Panc1 (cell line): ENCODE data around the gene ZNF222. TPM values are rescaled to one million over a fixed set of nuclear protein-coding genes. Genes with fewer than 3 reads are reported as not detected.

ENCODE experiments used
- ATAC-seq: fragments of 200-7000 bp; cut with Tn5 transposase; 2 replicates; pipeline ENCODE4 v1.9.1; 2020; ENCODE audit warnings: mild to moderate bottlenecking, moderate library complexity
- BruUV-seq: library from RNA; stranded (reverse); fragments of 400-500 nt; replicated peaks from 2 replicates; lab custom pipeline; 2021; lab: Mats Ljungman, UMichigan
- CTCF ChIA-PET: fragments of 300-600 bp; sonication (Branson Sonifier 250); formaldehyde crosslinking; loops from one replicate; lab custom pipeline; 2022; ENCODE audit warnings: antibody characterized with exemption; lab: Charles Lee
- POLR2A ChIA-PET: fragments of 300-600 bp; sonication (Branson Sonifier 250); formaldehyde crosslinking; loops from one replicate; lab custom pipeline; 2022; ENCODE audit warnings: antibody characterized with exemption; lab: Charles Lee
- DNase-seq: peaks from one replicate; pipeline ENCODE4 v3.0.0-alpha.2; 2010; ENCODE audit warnings: low read depth, low spot score
- H3K27ac ChIP-seq: 2 replicates; pipeline ENCODE4 v1.5.1; 2011; ENCODE audit warnings: mild to moderate bottlenecking, low read length, inconsistent platforms
- H3K27me3 ChIP-seq: fragments of 200-500 bp; sonication (Bioruptor generic); 2 replicates; pipeline ENCODE4 v1.6.0; 2014; ENCODE audit warnings: low read length, inconsistent platforms; ENCODE audit not compliant: control insufficient read depth, insufficient read depth
- H3K36me3 ChIP-seq: fragments of 200-500 bp; sonication (Bioruptor generic); 2 replicates; pipeline ENCODE4 v1.5.1; 2014; ENCODE audit warnings: inconsistent platforms, mild to moderate bottlenecking, low read length, moderate library complexity; ENCODE audit not compliant: control insufficient read depth, insufficient read depth
- H3K4me1 ChIP-seq: 2 replicates; pipeline ENCODE4 v1.5.1; 2011; ENCODE audit warnings: inconsistent platforms, mild to moderate bottlenecking, low read length, moderate library complexity; ENCODE audit not compliant: control insufficient read depth, insufficient read depth
- H3K4me3 ChIP-seq, 2 experiments: 2 replicates each; pipeline ENCODE4 v1.5.1; 2011 to 2012; ENCODE audit warnings: low read depth in 2 of 2, low read length in 2 of 2, mild to moderate bottlenecking in 2 of 2, inconsistent platforms in 1 of 2, moderate library complexity in 1 of 2
- H3K9me3 ChIP-seq: fragments of 200-500 bp; sonication (Bioruptor generic); 2 replicates; pipeline ENCODE4 v1.5.1; 2014; ENCODE audit warnings: low read depth, mild to moderate bottlenecking, inconsistent platforms, low read length, moderate library complexity; ENCODE audit not compliant: control insufficient read depth, insufficient read depth
- CTCF ChIP-seq: fragments of 450-650 bp; IDR thresholded peaks from 2 replicates; pipeline ENCODE4 v1.5.1; 2017; ENCODE audit warnings: mild to moderate bottlenecking
- POLR2AphosphoS5 ChIP-seq: IDR thresholded peaks from 2 replicates; pipeline ENCODE4 v1.6.1; 2012; ENCODE audit warnings: mild to moderate bottlenecking, low read depth, low read length, moderate library complexity
- REST ChIP-seq, 2 experiments: IDR thresholded peaks; 2 replicates each; pipeline ENCODE4 v1.6.1; 2011 to 2012; ENCODE audit warnings: low read depth in 2 of 2, control low read depth in 1 of 2, low read length in 1 of 2, mild to moderate bottlenecking in 1 of 2, moderate library complexity in 1 of 2; ENCODE audit not compliant: insufficient read depth in 1 of 2
- SIN3A ChIP-seq: IDR thresholded peaks from 2 replicates; pipeline ENCODE4 v1.6.1; 2012; ENCODE audit warnings: low read depth, mild to moderate bottlenecking, low read length, moderate library complexity, borderline replicate concordance; ENCODE audit not compliant: insufficient read depth
- TCF7L2 ChIP-seq: IDR thresholded peaks from 2 replicates; pipeline ENCODE4 v1.6.1; 2011; ENCODE audit warnings: mild to moderate bottlenecking, low read depth, low read length, inconsistent platforms
- in situ Hi-C: cut with HindIII; loops from 2 replicates; pipeline ENCODE4 v1.10.0; 2016; ENCODE audit warnings: low sequenced_read_pairs, low pct_unique_long_range_greater_than_20kb
- intact Hi-C: fragments of 100-400 bp; cut with micrococcal nuclease; formaldehyde crosslinking; loops from one replicate; pipeline ENCODE4 v1.10.0; 2022; ENCODE audit not compliant: unreplicated experiment
- total RNA-seq: library from RNA; stranded (reverse); gene quantifications from one replicate; pipeline ENCODE4 v1.2.1, GENCODE V29; 2021; ENCODE audit not compliant: unreplicated experiment

Gene ZNF222
- total RNA-seq, 1 experiment from 2014 or later, result 3.1 TPM

- peak; percentile 56 for ATAC-seq
- Histone ChIP-seq H3K9me3 (peaks cover 2% of the 10 kb centered on the region; the same call in 1 of the 2 replicates), H3K4me1 (no peaks in the 10 kb centered on the region; the same call in none of the 2 replicates), H3K27ac (peak overlapping the region; percentile 93), H3K4me3 (peak overlapping the region; percentile 73 to 92), H3K27me3 (no peaks in the 10 kb centered on the region), H3K36me3 (peaks cover 3% of the 10 kb centered on the region; the same call in 1 of the 2 replicates)
- POLR2A ChIA-PET, result no interaction called here
- CTCF ChIA-PET, result no interaction called here
- no peak for DNase-seq
- TF ChIP-seq REST (IDR thresholded peaks at IDR 0.05; ENCODE audit: insufficient read depth in 1 of 2, low read depth in 2 of 2, low read length in 1 of 2), result no peak
- no peak for TF ChIP-seq CTCF
- TF ChIP-seq SIN3A, result no peak
- no peak for TF ChIP-seq POLR2AphosphoS5
- no peak for TF ChIP-seq TCF7L2
- intact Hi-C loops, result no loop called here
- in situ Hi-C loops, result no loop called here
- BruUV-seq, result no TSS peak
These were observed 21.6 kb upstream of the ZNF222 start for GRCh38 chr19:44003461-44004009.

- Histone ChIP-seq H3K36me3 (peaks cover 17% of the 10 kb centered on the region), H3K27me3 (no peaks in the 10 kb centered on the region), H3K9me3 (peaks cover 23% of the 10 kb centered on the region; the same call in 1 of the 2 replicates), H3K27ac (no peak overlapping the region), H3K4me3 (no peak overlapping the region), H3K4me1 (no peaks in the 10 kb centered on the region; the same call in none of the 2 replicates)
- intact Hi-C loops, result no loop called here
- no TSS peak for BruUV-seq
- DNase-seq, result no peak
- CTCF ChIA-PET, result no interaction called here
- TF ChIP-seq TCF7L2, result no peak
- no peak for TF ChIP-seq POLR2AphosphoS5
- no peak for TF ChIP-seq SIN3A
- TF ChIP-seq REST (IDR thresholded peaks at IDR 0.05; ENCODE audit: insufficient read depth in 1 of 2, low read depth in 2 of 2, low read length in 1 of 2), result no peak
- TF ChIP-seq CTCF, result no peak
- POLR2A ChIA-PET, result no interaction called here
- in situ Hi-C loops, result no loop called here
- ATAC-seq, result no peak
These were observed 19.2 kb upstream of the ZNF222 start for GRCh38 chr19:44005973-44006372.
